GM13977 (cell line): ENCODE results near the gene MITF.

ENCODE experiments used
- DNase-seq: peaks from one replicate; pipeline ENCODE4 v3.0.0; 2012; ENCODE audit warnings: low spot score
- in situ Hi-C: fragments of 300-500 bp; cut with MboI; formaldehyde crosslinking; loops from one replicate; pipeline ENCODE4 v1.12.0; 2022; ENCODE audit warnings: low sequenced_read_pairs, low pct_unique_long_range_greater_than_20kb, mixed read lengths, inconsistent platforms; ENCODE audit not compliant: unreplicated experiment
- TF ChIP-seq, protein P1 (sequence below): IDR thresholded peaks from 2 replicates; pipeline ENCODE4 v1.5.1; 2012; ENCODE audit warnings: mild to moderate bottlenecking, control low read depth; ENCODE audit not compliant: insufficient read depth; ENCODE audit errors: extremely low read depth, missing control alignments

The MITF gene

DNA sequence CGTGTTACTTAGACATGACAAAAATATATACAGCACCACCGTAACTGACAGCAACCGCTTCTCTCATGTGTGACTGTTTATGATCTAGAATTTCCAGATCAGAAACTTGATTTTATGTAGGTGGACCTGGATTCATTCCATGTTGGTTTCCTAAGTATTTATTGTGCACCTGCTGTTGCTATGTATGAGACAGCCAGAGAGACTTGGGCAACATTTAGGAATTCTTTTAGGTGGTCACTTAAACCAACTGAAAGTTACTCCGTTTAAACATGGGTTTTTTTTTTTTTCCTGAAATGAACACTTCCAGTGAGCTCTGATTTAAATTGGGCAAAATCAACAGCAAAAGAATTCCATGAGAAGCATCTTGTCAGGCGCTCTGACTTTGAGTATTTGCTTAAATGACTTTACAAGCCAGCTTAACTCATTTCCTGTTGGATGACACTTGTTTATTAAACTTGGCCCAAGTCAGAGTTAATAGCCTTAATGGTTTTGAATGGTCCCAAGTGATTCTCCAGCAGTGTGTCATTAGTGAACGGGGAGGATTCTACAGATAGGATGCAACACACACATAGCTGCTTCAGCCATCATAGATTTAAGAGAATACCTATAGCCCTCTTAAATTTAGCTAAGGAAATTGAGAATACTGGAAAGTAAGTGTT is 31.8 kb downstream of the MITF start:
- DNase-seq, result no peak
- TF ChIP-seq, protein P1, sequence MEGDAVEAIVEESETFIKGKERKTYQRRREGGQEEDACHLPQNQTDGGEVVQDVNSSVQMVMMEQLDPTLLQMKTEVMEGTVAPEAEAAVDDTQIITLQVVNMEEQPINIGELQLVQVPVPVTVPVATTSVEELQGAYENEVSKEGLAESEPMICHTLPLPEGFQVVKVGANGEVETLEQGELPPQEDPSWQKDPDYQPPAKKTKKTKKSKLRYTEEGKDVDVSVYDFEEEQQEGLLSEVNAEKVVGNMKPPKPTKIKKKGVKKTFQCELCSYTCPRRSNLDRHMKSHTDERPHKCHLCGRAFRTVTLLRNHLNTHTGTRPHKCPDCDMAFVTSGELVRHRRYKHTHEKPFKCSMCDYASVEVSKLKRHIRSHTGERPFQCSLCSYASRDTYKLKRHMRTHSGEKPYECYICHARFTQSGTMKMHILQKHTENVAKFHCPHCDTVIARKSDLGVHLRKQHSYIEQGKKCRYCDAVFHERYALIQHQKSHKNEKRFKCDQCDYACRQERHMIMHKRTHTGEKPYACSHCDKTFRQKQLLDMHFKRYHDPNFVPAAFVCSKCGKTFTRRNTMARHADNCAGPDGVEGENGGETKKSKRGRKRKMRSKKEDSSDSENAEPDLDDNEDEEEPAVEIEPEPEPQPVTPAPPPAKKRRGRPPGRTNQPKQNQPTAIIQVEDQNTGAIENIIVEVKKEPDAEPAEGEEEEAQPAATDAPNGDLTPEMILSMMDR, result no peak
- in situ Hi-C loops, result no loop called here

DNA sequence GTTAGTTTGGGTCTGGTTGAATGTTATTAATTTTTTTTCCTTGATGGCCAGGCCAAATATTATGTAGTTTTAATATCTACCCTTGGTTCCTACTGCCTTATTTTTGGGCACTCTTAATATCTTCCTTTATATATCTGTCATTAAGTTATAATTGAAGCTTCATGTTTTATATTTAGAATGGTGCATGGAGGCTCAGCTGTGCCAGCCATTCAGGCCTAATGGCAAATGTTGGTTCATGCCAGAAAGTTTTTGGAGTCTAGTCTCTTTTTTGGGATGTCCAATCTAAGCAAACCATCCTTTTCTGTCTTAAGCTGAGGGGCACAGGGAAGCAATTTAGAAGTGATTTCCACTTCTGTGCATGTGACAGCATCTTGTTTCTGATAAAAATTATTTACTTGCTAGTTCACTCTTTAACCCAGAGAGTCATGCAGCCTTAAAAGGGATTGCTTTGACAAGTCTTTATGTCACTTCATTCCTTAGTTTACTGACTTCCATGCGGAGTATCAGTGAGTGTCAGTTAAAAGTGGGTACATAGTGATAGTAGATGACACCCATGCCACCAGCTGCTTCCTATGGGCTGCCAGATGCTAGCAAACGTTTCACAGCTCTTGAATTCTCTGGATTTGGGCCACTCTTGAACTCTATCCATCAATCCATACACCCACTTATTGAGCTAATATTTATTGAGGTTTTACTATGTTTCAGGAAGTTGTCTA is 33.0 kb downstream of the MITF start:
- in situ Hi-C loops, result no loop called here
- no peak for DNase-seq
- TF ChIP-seq, protein P1, result no peak

DNA sequence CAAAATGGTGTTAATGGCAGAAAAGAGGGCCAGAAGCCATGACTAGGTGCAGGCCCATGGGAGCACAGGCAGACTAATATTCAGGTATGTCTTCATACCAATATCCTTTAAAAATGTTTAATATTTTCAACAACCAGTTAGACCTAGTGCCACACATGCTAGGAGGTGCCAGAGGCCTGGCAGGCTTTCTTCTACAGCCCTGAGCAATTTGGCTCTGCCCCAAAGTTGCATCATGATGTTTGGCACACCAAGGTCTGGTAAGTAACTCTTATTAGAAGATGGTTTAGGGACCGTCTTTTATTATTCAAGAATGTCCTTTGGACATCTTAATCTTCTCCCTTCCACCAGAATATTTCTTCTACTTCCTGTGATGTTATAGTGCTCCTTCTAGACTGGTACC is 34.8 kb downstream of the MITF start:
- in situ Hi-C loops, result no loop called here
- TF ChIP-seq, protein P1, result no peak
- DNase-seq, result no peak

DNA sequence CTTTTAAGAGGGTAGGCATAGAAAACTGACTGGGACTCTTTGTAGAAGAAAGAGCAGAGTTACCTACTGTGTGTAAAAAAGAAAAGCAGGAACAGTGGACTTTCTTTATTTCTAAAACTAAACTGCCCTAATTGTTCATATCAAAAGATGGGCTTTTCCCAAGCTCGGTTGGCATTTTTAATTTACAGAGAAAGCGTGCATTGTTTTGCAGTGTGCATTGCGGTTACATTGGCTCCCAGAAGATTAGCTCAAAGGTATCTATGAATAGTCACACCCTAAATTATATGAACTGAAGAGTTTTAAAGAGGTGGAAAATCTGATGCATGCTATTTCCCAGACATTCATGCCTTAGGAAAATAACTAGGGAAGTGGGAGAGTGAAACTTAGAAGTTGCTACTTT is 36.5 kb downstream of the MITF start:
- in situ Hi-C loops, result no loop called here
- no peak for DNase-seq
- TF ChIP-seq, protein P1, result no peak

DNA sequence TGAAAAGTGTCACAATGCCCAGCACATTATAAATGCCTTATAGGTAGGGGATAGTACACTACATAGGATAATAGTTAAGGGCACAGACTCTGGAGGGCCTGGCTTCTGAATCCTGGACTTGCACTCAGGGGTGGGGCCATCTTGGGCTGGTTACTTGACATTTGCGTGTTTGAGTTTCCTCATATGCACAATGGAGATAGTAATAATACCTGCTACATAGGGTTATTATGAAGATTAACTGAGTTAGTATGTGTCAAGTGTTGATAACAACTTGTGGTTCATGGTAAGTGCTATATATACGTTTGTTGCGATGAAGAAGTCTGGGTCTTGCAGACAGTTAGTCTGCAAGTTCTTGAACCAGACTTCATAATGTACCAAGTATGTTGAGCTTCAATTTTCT is 37.0 kb downstream of the MITF start:
- in situ Hi-C loops, result no loop called here
- TF ChIP-seq, protein P1, result no peak
- DNase-seq, result no peak

DNA sequence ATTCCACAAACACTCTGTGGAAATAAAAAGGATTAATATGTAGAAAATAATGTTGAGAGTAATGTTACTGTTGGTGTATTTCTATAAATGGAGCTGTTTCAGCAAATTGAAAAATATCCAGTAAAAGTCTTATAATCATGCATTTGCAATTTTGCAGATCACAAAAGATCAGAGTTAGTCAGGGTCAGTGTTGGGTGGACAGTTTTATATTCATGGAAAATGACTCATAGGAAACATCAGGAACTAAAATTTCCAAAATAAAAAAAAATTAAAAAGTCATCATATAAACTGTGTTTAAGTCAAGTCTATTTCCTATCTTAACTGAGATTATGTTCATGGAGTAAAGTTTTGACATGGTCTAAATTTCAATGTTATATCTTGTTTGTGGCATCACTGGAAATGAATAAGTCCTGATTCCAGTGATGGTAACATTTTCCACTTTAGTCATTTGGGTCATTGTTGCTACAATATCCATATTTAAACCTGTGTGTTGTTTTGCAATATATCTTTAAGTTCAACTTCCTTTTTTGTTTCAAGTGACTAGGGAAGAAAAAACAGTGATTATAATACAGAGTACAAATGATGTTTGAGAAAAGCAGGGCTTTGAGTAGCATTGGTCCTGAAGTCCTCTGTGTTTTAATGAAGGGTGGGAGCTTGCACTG is 37.8 kb downstream of the MITF start:
- TF ChIP-seq, protein P1, result no peak
- DNase-seq, result no peak
- in situ Hi-C loops, result no loop called here
